ENCODE data around the gene ELMO1. TPM values are rescaled to one million over a fixed set of nuclear protein-coding genes. Genes with fewer than 3 reads are reported as not detected.

The ELMO1 gene
- polyA plus RNA-seq, 1 experiment, result not detected

DNA sequence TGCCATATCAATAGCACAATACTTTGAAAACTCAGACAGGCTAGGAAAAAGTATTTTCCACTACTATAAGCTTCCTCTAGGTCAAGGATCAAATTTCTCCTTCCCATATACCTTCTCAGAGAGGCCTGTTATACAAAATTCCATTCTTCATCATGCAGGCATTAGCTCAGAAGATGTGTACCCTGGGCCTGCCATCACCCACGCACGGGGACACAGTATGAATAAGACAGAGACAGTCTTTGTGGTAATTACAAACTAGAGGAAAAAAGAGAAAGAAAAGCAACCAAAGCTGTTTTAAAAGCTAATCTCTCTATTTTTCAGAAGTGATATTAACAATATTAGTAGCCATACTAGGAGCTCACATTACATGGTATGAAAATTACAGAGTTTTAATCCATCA lies 487.6 kb downstream of the ELMO1 start:
- CTCF ChIA-PET, result interaction anchor here (1.1 to 1.8 kb wide), 4 partner anchors 25 to 239 kb away, joined by 3 to 8 read pairs (median 8); no protein-coding TSS in a partner anchor
- POLR2A ChIA-PET, result no interaction called here
- no peak for DNase-seq (ENCODE audit: low read depth)
- Histone ChIP-seq H3K4me3 (ENCODE audit: low read depth, low read length) (no peak overlapping the region), H3K36me3 (ENCODE audit: control insufficient read depth, insufficient read depth, low read length) (no peaks in the 10 kb centered on the region), H3K27me3 (ENCODE audit: control insufficient read depth, insufficient read depth, low read length) (no peaks in the 10 kb centered on the region)
- TF ChIP-seq, protein P1, sequence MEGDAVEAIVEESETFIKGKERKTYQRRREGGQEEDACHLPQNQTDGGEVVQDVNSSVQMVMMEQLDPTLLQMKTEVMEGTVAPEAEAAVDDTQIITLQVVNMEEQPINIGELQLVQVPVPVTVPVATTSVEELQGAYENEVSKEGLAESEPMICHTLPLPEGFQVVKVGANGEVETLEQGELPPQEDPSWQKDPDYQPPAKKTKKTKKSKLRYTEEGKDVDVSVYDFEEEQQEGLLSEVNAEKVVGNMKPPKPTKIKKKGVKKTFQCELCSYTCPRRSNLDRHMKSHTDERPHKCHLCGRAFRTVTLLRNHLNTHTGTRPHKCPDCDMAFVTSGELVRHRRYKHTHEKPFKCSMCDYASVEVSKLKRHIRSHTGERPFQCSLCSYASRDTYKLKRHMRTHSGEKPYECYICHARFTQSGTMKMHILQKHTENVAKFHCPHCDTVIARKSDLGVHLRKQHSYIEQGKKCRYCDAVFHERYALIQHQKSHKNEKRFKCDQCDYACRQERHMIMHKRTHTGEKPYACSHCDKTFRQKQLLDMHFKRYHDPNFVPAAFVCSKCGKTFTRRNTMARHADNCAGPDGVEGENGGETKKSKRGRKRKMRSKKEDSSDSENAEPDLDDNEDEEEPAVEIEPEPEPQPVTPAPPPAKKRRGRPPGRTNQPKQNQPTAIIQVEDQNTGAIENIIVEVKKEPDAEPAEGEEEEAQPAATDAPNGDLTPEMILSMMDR (IDR thresholded peaks at IDR 0.05; ENCODE audit: insufficient read depth, low read depth, low read length), result no peak

DNA sequence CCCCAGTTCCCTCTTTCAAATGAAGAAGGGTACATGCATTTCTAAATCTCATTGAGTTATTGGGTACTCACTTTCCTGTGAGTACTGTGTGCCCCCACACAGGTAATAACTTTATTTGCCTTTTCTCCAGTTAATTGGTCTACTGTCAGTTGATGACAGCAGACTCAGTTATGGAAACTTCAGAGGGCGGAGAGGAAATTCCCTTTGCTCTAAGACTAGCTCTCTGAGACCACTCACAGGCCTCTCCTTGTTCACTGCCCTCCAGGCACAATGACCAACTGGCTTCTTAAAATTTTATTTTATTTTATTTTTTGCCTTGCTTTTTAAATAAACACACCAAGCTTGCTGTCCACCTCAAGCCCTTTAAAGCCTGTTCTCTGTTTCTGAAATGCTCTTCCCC lies 488.6 kb downstream of the ELMO1 start:
- Histone ChIP-seq H3K27me3 (ENCODE audit: control insufficient read depth, insufficient read depth, low read length) (no peaks in the 10 kb centered on the region), H3K36me3 (ENCODE audit: control insufficient read depth, insufficient read depth, low read length) (no peaks in the 10 kb centered on the region), H3K4me3 (ENCODE audit: low read depth, low read length) (no peak overlapping the region)
- no peak for DNase-seq (ENCODE audit: low read depth)
- TF ChIP-seq, protein P1 (IDR thresholded peaks at IDR 0.05; ENCODE audit: insufficient read depth, low read depth, low read length), result no peak
- CTCF ChIA-PET, result interaction anchor here (1.1 to 1.7 kb wide), 3 partner anchors 26 to 240 kb away, joined by 3 to 8 read pairs (median 7); no protein-coding TSS in a partner anchor
- POLR2A ChIA-PET, result no interaction called here

DNA sequence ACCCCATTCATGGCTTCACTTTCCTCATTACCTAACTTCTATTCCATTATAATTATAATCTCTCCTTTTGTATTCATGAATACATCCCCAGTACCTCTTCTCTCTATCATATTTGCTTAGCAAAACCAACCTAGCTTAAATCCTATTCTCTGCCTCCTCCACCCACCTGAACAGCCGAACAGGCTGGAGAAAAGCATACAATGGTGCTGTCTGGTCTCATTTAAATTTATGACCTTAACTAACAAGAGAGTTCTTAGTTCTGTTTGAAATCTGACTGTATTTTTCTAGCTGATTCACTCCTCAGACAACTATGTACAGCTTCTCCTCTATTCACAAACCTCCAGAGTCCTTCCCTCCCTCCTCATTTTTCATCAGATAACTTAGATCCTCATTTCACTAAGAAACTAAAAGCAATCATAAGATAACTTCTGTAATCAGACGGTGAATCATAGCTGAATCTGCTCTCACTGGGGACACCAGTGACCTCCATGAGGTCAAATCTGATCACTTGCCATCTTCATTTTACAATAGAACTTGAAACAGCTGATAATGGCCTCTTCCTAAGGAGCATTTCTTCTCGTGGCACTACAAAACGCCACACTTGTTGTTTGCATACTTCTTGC lies 490.4 kb downstream of the ELMO1 start:
- no peaks in the 10 kb centered on the region for H3K27me3 ChIP-seq (ENCODE audit: control insufficient read depth, insufficient read depth, low read length)
- no peaks in the 10 kb centered on the region for H3K36me3 ChIP-seq (ENCODE audit: control insufficient read depth, insufficient read depth, low read length)
- TF ChIP-seq, protein P1 (IDR thresholded peaks at IDR 0.05; ENCODE audit: insufficient read depth, low read depth, low read length), result no peak
- no peak overlapping the region for H3K4me3 ChIP-seq (ENCODE audit: low read depth, low read length)
- no peak for DNase-seq (ENCODE audit: low read depth)
- ChIA-PET POLR2A (no interaction called here), CTCF (interaction anchor here (2.5 kb wide), 1 partner anchor 9 kb away, joined by 16 read pairs; no protein-coding TSS in a partner anchor)

DNA sequence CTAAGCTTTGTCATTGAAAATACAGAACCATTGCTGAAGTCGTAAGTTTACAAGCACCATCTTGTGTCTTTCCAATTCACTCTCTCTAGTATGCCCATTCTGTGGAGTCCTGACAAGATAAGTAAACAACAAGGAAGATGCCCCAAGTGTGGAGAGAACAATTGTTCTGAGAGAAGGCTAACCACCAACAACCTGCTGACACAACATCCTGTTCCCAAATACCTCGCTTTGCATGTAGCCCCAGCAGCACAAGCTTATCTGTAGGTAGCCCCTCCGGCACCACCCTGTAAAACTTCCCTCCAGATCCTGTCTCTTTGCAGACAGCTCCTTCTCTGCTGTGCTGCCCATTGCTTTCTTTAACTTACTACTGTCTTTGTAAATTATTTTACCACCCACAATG lies 491.0 kb downstream of the ELMO1 start:
- TF ChIP-seq, protein P1 (IDR thresholded peaks at IDR 0.05; ENCODE audit: insufficient read depth, low read depth, low read length), result no peak
- Histone ChIP-seq H3K4me3 (ENCODE audit: low read depth, low read length) (no peak overlapping the region), H3K27me3 (ENCODE audit: control insufficient read depth, insufficient read depth, low read length) (no peaks in the 10 kb centered on the region), H3K36me3 (ENCODE audit: control insufficient read depth, insufficient read depth, low read length) (no peaks in the 10 kb centered on the region)
- CTCF ChIA-PET, result interaction anchor here (2.5 kb wide), 1 partner anchor 10 kb away, joined by 16 read pairs; no protein-coding TSS in a partner anchor
- POLR2A ChIA-PET, result no interaction called here
- no peak for DNase-seq (ENCODE audit: low read depth)

DNA sequence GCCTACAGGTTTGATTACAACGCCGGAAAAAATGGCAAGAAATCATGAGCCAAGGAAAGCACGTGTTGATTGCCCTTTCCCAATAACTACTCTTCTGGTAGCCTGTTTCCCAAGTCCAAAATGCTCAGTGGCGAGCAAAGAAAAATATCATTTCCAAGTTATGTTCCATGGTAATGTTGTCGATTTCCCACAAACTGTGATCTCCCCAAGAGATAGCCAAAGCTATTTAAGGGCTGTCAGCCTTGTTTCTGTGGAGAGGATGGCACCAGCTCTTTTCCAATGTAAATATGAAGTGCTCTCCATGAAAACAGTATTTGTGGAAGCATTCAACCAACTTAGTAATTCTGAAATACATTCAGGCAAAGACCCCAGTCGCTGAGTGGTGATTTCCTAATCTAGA lies 491.9 kb downstream of the ELMO1 start:
- ChIA-PET CTCF (interaction anchor here (2.5 kb wide), 1 partner anchor 11 kb away, joined by 16 read pairs; no protein-coding TSS in a partner anchor), POLR2A (no interaction called here)

More for the DNA sequence above, 491.9 kb downstream of the ELMO1 start:
- H3K4me3 ChIP-seq (ENCODE audit: low read depth, low read length), result no peak overlapping the region
- TF ChIP-seq, protein P1 (IDR thresholded peaks at IDR 0.05; ENCODE audit: insufficient read depth, low read depth, low read length), result no peak
- no peaks in the 10 kb centered on the region for H3K36me3 ChIP-seq (ENCODE audit: control insufficient read depth, insufficient read depth, low read length)
- DNase-seq (ENCODE audit: low read depth), result no peak
- no peaks in the 10 kb centered on the region for H3K27me3 ChIP-seq (ENCODE audit: control insufficient read depth, insufficient read depth, low read length)

Measured in BJ (cell line).